Measurements from ENCODE around the gene ANTXR2.
"Not testable (repeated sequence)": the region's sequence is repeated elsewhere in the genome, so short reads cannot be mapped to it uniquely, and the experiment has no call there.

The ANTXR2 gene

GRCh38 chr4:80072744-80073472 lies at the start of gene ANTXR2:
Gene ANTXR2 (minus strand): TSS chr4:80073229. CDS start chr4:80072560, 669 bp downstream.
- DNase-seq = peak; percentile 91

GRCh38 chr4:80121815-80122214 lies 48.8 kb upstream of the ANTXR2 start:
- not testable (repeated sequence) for DNase-seq

- not testable (repeated sequence) for DNase-seq
Observed at GRCh38 chr4:80119620-80120019, 46.6 kb upstream of the ANTXR2 start.

- no peak for DNase-seq
Observed at GRCh38 chr4:80116516-80116915, 43.5 kb upstream of the ANTXR2 start.

- peak; percentile 56 for DNase-seq
Observed at GRCh38 chr4:80115368-80116181, 42.5 kb upstream of the ANTXR2 start.

- DNase-seq = no peak
Observed at GRCh38 chr4:80114732-80115265, 41.8 kb upstream of the ANTXR2 start.

GRCh38 chr4:80113615-80114014 lies 40.6 kb upstream of the ANTXR2 start:
- DNase-seq = no peak

GRCh38 chr4:80112236-80112635 lies 39.2 kb upstream of the ANTXR2 start:
- DNase-seq = peak; percentile 82

GRCh38 chr4:80111276-80111675 lies 38.2 kb upstream of the ANTXR2 start:
- DNase-seq = no peak

- DNase-seq = no peak
Observed at GRCh38 chr4:80107374-80107773, 34.3 kb upstream of the ANTXR2 start.

- DNase-seq = no peak
Observed at GRCh38 chr4:80104927-80105326, 31.9 kb upstream of the ANTXR2 start.

GRCh38 chr4:80103629-80104028 lies 30.6 kb upstream of the ANTXR2 start:
- DNase-seq = no peak

GRCh38 chr4:80101792-80102116 lies 28.7 kb upstream of the ANTXR2 start:
- DNase-seq = peak; percentile 27

- no peak for DNase-seq
Observed at GRCh38 chr4:80101071-80101791, 28.2 kb upstream of the ANTXR2 start.

- no peak for DNase-seq
Observed at GRCh38 chr4:80099671-80100070, 26.6 kb upstream of the ANTXR2 start.

- DNase-seq = no peak
Observed at GRCh38 chr4:80098635-80099034, 25.6 kb upstream of the ANTXR2 start.

GRCh38 chr4:80097400-80098177 lies 24.6 kb upstream of the ANTXR2 start:
- DNase-seq = peak; percentile 84

- DNase-seq = no peak
Observed at GRCh38 chr4:80096175-80096850, 23.3 kb upstream of the ANTXR2 start.

- DNase-seq = peak; percentile 51
Observed at GRCh38 chr4:80094191-80094590, 21.2 kb upstream of the ANTXR2 start.

- DNase-seq = no peak
Observed at GRCh38 chr4:80093563-80093962, 20.5 kb upstream of the ANTXR2 start.

GRCh38 chr4:80092847-80093246 lies 19.8 kb upstream of the ANTXR2 start:
- DNase-seq = no peak

GRCh38 chr4:80092088-80092487 lies 19.1 kb upstream of the ANTXR2 start:
- no peak for DNase-seq
